RPMI8226 (cell line): ENCODE measurements around the gene EFEMP1.

Source experiments
- DNase-seq: peaks from one replicate; pipeline ENCODE4 v3.0.0-alpha.2; 2015

Gene EFEMP1, protein sequence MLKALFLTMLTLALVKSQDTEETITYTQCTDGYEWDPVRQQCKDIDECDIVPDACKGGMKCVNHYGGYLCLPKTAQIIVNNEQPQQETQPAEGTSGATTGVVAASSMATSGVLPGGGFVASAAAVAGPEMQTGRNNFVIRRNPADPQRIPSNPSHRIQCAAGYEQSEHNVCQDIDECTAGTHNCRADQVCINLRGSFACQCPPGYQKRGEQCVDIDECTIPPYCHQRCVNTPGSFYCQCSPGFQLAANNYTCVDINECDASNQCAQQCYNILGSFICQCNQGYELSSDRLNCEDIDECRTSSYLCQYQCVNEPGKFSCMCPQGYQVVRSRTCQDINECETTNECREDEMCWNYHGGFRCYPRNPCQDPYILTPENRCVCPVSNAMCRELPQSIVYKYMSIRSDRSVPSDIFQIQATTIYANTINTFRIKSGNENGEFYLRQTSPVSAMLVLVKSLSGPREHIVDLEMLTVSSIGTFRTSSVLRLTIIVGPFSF

GRCh38 chr2:55923091-55923981 lies at the start of gene EFEMP1:
Gene EFEMP1, minus strand, starts transcription at chr2:55923782. Its CDS starts 1,342 bp downstream, at chr2:55922440.
- no peak for DNase-seq

DNA sequence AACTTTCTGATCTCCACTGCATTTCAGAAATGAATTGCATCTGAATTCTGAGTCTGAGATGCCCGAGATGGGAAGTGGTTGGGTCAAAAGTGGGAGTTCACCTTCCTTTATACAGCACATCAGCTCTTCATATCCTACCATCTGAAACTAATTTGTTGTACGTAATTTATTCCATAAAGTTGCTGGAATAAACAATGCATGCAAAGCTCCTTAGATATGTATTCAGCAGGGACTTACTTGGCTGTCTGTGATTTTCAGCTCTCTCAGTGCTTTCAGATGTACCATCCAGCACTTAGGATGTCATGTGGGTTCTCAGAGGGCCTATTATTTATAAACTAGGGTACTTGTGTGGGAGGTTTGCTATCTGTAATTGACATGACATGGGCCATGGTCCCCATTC lies 46.9 kb upstream of the EFEMP1 start:
- no peak for DNase-seq

DNA sequence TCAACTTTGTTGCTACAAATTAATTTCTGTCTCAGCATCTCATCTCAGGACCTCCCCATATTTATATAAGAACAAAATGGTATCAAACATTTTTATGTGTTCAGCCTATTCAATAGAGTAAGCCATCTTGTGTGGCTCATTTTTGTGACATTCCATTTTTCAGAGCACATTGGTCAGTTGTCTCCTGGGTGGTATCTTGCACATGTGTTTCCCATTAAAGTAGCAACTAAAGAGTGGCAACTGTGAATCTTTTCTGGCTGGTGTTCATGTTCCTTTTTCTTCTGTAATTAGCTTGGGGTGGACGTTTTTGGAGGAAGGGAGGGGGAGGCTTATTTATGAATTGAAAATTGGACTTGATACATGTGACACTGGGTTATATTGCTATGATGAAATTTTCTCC lies 45.4 kb upstream of the EFEMP1 start:
- DNase-seq, result no peak

DNA sequence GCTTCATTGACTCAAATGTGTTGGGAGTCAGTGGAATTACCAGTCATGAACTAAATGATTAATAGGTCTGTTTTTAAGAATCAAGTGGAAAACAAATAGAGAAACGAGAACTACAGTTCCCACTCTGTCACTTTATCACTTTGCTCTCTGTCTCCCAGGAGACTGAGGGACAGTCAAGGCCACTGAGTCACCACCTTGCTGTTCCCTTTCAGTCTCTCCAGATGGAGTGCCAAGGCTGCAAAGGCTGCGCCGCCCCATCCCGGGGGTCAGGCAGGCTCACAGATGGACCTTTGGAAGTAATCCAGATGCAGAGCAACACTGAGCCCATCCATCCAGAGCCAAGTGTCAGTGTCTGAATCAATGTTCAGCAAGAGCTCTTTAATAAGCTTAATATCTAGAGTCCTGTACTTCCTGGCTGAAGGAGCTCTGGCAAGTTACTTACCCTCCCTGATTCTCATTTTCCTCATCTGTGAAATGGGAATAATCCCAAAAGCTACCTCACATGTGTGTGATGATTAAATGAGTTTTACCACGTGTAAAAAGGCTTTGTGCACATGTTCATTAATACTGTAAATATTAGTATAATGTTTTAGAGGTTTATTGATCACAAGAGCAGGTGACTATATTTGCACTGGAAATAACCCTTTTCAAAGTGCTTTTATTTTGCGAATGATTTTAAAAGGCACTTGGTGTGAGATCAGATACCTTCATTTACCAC lies 43.0 kb upstream of the EFEMP1 start:
- DNase-seq, result no peak

GRCh38 chr2:55965966-55966365 lies 42.4 kb upstream of the EFEMP1 start:
- no peak for DNase-seq

GRCh38 chr2:55965276-55965675 lies 41.7 kb upstream of the EFEMP1 start:
- DNase-seq, result no peak

DNA sequence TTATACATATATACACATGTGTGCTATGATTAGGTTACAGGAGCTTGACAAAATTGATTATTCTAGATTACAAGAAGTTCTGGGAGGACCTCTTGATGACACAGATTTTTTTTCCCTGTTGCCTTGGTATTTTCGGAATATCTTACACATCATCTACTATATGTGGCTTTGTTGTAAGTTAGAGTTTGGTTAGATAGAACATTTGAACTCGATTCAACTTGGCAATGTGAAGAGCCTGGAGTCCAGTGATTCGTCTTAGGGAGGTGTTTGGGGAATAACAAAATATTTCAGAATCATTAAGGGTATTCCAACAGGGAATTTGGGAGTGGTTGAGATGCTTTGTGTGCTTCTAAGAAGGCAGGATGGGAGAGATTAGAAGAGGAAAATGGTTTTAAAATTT lies 39.3 kb upstream of the EFEMP1 start:
- no peak for DNase-seq

DNA sequence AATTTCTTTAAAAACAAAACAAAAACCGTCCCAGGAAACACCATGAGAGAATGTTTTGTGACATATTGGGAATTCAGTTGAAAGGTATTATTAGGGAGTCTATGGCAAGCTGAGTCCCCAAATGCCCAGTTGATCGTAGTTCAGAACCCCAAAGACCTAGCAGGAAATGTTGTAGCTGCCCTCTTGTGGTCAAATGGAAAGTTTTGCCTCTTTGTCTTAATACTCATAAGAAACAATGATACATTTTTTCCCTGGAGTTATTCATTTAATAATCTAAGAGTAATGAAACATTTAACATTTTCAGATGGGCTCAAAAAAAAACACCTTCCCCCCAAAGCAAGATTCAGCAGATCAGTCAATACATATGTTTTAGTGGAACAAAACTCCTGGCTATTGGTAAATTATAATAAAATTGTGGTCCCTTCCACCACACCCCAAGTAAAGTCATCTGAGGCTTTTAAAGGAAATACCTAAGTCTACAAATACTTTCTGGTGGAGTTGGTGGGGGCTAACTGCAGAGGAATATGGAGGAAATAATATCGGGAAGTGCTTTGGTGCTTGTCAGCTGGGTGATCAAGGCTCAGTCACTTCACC lies 37.8 kb upstream of the EFEMP1 start:
- peak; percentile 41 for DNase-seq

- DNase-seq, result no peak
These were observed 35.2 kb upstream of the EFEMP1 start for GRCh38 chr2:55958756-55959155.

- no peak for DNase-seq
These were observed 33.6 kb upstream of the EFEMP1 start for GRCh38 chr2:55957142-55957541.

DNA sequence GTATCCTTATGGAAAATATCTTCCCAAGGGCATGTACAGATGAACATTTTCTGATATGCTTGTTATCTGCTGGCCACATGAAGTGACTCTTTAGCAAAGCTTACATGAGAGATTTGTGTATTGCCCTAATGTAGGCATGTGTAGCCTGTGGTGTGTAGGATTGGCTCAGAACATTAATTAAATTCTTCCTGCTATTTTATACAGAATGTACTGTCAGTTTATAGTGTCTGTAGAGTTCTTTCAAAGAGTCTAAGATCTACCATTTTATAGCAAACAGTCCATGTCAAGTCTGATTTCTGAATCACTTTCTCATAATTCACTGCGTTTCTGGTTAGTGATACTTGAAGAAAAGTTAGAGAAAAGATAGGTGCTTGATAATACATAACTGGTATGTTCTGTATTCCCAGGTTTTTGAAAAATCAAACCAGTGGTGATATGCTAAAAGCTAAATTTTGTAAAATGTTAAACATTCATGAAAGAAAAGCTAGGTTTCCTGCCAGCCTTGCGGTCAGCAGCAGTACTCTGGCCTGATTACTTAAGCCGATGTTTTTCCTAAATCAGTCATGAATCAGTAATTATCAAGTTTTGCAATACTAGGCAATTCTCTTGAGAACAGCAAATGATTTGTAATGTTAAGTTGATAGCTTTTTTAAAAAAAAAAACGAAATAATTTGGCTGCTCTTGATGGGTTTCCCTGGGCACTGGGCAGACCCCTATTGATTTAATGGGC lies 30.9 kb upstream of the EFEMP1 start:
- DNase-seq, result no peak

- no peak for DNase-seq
These were observed 28.8 kb upstream of the EFEMP1 start for GRCh38 chr2:55952415-55952814.

- no peak for DNase-seq
These were observed 28.0 kb upstream of the EFEMP1 start for GRCh38 chr2:55951533-55951932.

- DNase-seq, result no peak
These were observed 26.0 kb upstream of the EFEMP1 start for GRCh38 chr2:55949613-55950012.

- no peak for DNase-seq
These were observed 25.6 kb upstream of the EFEMP1 start for GRCh38 chr2:55949211-55949610.

- DNase-seq, result no peak
These were observed 24.8 kb upstream of the EFEMP1 start for GRCh38 chr2:55948176-55948923.

DNA sequence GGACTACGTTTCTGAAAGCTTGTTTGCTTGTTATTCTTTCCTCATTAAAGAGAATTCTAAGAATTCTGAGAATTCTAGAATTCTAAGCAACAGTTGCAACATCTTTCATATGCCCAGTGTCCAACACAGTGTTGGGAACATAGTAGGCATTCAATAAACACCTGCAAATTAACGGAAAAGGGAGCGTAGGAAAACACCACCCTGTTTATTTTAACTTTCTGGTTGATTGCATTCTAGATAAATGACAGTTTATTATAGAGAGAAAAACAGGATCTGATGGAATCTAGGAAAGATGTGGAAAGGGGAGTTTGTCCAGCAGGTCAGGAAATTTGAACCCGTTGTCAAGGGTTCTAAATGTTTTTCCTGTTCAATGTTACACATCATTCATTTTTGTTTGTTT lies 24.2 kb upstream of the EFEMP1 start:
- DNase-seq, result no peak

GRCh38 chr2:55946793-55947192 lies 23.2 kb upstream of the EFEMP1 start:
- DNase-seq, result no peak

- no peak for DNase-seq
These were observed 19.9 kb upstream of the EFEMP1 start for GRCh38 chr2:55943466-55943865.

GRCh38 chr2:55936351-55936750 lies 12.8 kb upstream of the EFEMP1 start:
- no peak for DNase-seq

- DNase-seq, result no peak
These were observed 10.8 kb upstream of the EFEMP1 start for GRCh38 chr2:55934337-55934736.
